ENCODE measurements around the gene HAPLN1. TPM values are rescaled to one million over a fixed set of nuclear protein-coding genes. Genes with fewer than 3 reads are reported as not detected.

The HAPLN1 gene
- total and polyA plus RNA-seq, 7 donors = not detected

GRCh38 chr5:83721953-83722901 lies 1.6 kb upstream of the HAPLN1 start:
- no peaks in the 10 kb centered on the region for H3K4me1 ChIP-seq
- peak in 2 of 4 donors; percentile 22 to 32 for ATAC-seq
- peak overlapping the region; percentile 59 for H3K4me3 ChIP-seq
- TF ChIP-seq CTCF (IDR thresholded peaks at IDR 0.05) = no peak
- peak in 1 of 2 donors; percentile 24 for DNase-seq
- intact Hi-C loops (cut with DNase I) = no loop called here
- WGBS, 3 donors = 4 to 5% (median 5%) methylated on average over 49 to 72 of the region's 72 CpGs
- H3K27me3 ChIP-seq (ENCODE audit: insufficient read depth in 3 of 3, low read length in 2 of 3) = peaks cover 2 to 36% (median 14%) of the 10 kb centered on the region in 3 donors
- H3K9me3 ChIP-seq = no peaks in the 10 kb centered on the region
- no peak overlapping the region for H3K27ac ChIP-seq
- no peaks in the 10 kb centered on the region for H3K36me3 ChIP-seq (ENCODE audit: insufficient read depth in 1 of 2, low read depth in 1 of 2)

GRCh38 chr5:83718936-83719495 lies 1.6 kb downstream of the HAPLN1 start:
- DNase-seq (no peak), ATAC-seq (no peak)
- H3K36me3 ChIP-seq (ENCODE audit: insufficient read depth in 1 of 2, low read depth in 1 of 2) = no peaks in the 10 kb centered on the region
- no peaks in the 10 kb centered on the region for H3K9me3 ChIP-seq
- no peak overlapping the region for H3K27ac ChIP-seq
- 67 to 82% (median 78%) methylated on average over 2 of the region's 2 CpGs for WGBS, 3 donors
- H3K27me3 ChIP-seq (ENCODE audit: insufficient read depth in 3 of 3, low read length in 2 of 3) = peaks cover 2 to 36% (median 14%) of the 10 kb centered on the region in 3 donors
- intact Hi-C loops (cut with DNase I) = no loop called here
- no peak for TF ChIP-seq CTCF (IDR thresholded peaks at IDR 0.05)
- H3K4me1 ChIP-seq = no peaks in the 10 kb centered on the region
- no peak overlapping the region for H3K4me3 ChIP-seq

DNA sequence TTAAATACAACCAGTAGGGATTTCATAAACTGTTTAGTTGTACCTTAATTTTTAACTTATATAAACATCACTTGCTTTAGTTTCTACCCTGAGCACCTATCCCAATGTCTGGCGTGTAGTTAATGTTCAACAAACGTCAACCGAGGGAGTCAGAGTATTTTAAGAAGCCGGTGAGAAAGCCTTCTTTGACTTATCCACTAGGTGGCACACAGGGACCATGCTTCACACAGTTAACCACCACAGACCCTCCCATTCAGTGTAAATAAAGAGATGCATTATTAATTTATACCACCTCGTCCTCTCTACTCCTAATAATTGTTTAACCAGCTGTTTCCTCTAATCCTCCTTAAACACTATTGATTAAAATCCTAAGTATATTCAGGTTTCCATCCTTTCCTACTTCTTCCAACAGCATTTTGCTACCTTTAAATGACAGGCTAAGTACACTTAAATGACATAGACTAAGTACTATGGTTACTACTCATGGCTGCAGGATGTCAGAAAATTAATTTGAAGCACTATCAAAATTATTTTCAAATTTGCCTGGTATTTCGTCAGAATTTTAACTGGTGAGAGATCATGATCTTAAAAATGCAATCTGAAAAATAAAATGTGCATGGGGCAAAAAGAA lies 2.3 kb downstream of the HAPLN1 start:
- Histone ChIP-seq H3K4me3 (no peak overlapping the region), H3K9me3 (no peaks in the 10 kb centered on the region), H3K27ac (no peak overlapping the region), H3K4me1 (no peaks in the 10 kb centered on the region), H3K36me3 (ENCODE audit: insufficient read depth in 1 of 2, low read depth in 1 of 2) (no peaks in the 10 kb centered on the region), H3K27me3 (ENCODE audit: insufficient read depth in 3 of 3, low read length in 2 of 3) (peaks cover 2 to 32% (median 14%) of the 10 kb centered on the region in 3 donors)
- ATAC-seq = peak in 2 of 4 donors; percentile 68 to 70
- WGBS, 3 donors = 6 to 8% (median 7%) methylated on average over 6 of the region's 6 CpGs
- DNase-seq = no peak
- intact Hi-C loops (cut with DNase I) = no loop called here
- peak; percentile 71 for TF ChIP-seq CTCF (IDR thresholded peaks at IDR 0.05)

- DNase-seq (no peak), ATAC-seq (no peak)
- Histone ChIP-seq H3K4me3 (no peak overlapping the region), H3K9me3 (no peaks in the 10 kb centered on the region), H3K4me1 (no peaks in the 10 kb centered on the region), H3K36me3 (ENCODE audit: insufficient read depth in 1 of 2, low read depth in 1 of 2) (no peaks in the 10 kb centered on the region), H3K27ac (no peak overlapping the region), H3K27me3 (ENCODE audit: insufficient read depth in 3 of 3, low read length in 2 of 3) (peaks cover 0 to 8% (median 2%) of the 10 kb centered on the region in 3 donors)
- TF ChIP-seq CTCF (IDR thresholded peaks at IDR 0.05) = no peak
- 44 to 52% (median 48%) methylated on average over 4 of the region's 4 CpGs for WGBS, 3 donors
- intact Hi-C loops (cut with DNase I) = no loop called here
Observed at GRCh38 chr5:83715236-83716065, 5.2 kb downstream of the HAPLN1 start.
